Measurements from ENCODE around the gene RECQL.

Gene RECQL, protein sequence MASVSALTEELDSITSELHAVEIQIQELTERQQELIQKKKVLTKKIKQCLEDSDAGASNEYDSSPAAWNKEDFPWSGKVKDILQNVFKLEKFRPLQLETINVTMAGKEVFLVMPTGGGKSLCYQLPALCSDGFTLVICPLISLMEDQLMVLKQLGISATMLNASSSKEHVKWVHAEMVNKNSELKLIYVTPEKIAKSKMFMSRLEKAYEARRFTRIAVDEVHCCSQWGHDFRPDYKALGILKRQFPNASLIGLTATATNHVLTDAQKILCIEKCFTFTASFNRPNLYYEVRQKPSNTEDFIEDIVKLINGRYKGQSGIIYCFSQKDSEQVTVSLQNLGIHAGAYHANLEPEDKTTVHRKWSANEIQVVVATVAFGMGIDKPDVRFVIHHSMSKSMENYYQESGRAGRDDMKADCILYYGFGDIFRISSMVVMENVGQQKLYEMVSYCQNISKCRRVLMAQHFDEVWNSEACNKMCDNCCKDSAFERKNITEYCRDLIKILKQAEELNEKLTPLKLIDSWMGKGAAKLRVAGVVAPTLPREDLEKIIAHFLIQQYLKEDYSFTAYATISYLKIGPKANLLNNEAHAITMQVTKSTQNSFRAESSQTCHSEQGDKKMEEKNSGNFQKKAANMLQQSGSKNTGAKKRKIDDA

DNA sequence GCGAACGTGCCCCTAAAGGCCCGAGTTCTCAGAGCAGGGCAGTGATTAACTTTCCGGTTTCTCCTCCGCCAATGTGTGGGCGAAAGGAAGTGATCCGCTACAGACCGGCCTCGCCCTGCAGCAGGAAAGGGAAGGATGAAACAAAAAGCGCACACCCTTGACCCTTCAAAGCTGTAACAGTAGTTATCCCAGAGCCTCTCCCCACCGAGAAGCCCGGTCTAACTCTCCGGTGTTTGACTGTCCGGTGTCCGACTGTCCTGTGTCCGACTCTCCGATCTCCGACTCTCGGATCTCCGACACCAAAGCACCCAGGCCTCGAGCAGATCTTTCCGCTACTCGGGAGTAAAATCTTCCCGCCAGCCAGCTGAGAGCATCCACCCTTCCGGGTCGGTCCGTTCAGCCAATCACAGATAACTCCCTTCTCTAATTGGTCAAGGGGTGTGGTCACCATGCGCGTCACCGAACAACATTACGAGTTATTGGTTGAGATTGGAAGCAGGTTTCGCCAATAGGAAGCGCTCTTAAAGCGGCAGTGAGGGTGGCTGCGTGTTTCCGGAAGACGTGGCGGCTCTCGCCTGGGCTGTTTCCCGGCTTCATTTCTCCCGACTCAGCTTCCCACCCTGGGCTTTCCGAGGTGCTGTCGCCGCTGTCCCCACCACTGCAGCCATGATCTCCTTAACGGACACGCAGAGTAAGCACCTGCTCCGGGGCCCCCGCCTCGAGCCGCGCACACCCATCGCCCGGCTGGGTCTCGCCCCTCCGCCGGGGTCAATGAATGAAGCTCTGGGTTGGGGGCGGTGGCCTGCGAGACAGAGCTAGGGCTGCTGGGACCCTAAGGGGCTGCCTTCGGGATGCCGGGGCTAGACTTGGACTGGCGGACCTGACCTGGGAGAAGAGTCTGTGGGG is at the start of gene RECQL, which contains the start of gene GOLT1B:
Gene RECQL (minus strand): TSS at position 378 of the 906 bp plus-strand sequence. CDS start 2,065 bp downstream, outside the sequence.
Gene GOLT1B (plus strand): TSS at position 532 of the 906 bp plus-strand sequence. CDS start 135 bp downstream, at position 667.
- TF ChIP-seq, protein P1, sequence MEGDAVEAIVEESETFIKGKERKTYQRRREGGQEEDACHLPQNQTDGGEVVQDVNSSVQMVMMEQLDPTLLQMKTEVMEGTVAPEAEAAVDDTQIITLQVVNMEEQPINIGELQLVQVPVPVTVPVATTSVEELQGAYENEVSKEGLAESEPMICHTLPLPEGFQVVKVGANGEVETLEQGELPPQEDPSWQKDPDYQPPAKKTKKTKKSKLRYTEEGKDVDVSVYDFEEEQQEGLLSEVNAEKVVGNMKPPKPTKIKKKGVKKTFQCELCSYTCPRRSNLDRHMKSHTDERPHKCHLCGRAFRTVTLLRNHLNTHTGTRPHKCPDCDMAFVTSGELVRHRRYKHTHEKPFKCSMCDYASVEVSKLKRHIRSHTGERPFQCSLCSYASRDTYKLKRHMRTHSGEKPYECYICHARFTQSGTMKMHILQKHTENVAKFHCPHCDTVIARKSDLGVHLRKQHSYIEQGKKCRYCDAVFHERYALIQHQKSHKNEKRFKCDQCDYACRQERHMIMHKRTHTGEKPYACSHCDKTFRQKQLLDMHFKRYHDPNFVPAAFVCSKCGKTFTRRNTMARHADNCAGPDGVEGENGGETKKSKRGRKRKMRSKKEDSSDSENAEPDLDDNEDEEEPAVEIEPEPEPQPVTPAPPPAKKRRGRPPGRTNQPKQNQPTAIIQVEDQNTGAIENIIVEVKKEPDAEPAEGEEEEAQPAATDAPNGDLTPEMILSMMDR (IDR thresholded peaks at IDR 0.05; ENCODE audit: low read depth, low read length) = no peak
- peak; percentile 94 for DNase-seq (ENCODE audit: extremely low read depth, low read depth)

DNA sequence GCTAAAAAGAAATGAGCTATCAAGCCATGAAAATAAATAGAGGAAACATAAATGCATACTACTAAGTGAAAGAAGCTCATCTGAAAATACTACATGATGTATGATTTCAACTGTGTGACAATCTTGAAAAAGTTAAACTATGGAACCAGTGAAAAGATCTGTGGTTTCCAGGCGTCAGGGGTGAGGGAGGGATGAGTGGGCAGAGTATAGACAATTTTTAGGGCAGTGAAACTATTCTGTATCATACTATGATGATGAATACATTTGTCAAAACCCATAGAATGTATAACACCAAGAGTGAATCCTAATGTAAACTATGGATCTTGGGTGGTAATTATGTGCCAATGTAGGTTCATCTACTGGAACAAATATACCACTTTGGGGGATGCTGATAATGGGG is 46.0 kb upstream of the RECQL start:
- DNase-seq (ENCODE audit: extremely low read depth, low read depth) = no peak
- TF ChIP-seq, protein P1 (IDR thresholded peaks at IDR 0.05; ENCODE audit: low read depth, low read length) = no peak

DNA sequence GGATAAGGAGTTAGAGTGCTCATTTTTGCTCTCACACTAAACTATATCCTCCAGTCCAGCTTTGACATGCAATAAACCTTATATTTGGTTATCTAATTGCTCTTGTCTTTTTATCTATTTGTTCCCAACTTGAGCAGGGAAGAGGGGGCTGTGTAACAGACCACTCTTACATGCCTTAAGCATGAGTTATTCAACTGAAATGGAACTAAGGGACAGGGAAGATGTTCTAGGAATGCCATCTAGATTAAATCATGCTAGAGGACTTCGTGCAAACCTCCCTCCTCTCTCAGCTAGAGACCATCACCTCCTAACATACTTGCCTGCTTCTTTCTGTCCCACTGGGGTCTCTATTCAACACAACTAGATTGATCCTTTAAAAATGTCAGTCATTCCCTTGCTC is 45.3 kb upstream of the RECQL start:
- TF ChIP-seq, protein P1 (IDR thresholded peaks at IDR 0.05; ENCODE audit: low read depth, low read length) = no peak

DNA sequence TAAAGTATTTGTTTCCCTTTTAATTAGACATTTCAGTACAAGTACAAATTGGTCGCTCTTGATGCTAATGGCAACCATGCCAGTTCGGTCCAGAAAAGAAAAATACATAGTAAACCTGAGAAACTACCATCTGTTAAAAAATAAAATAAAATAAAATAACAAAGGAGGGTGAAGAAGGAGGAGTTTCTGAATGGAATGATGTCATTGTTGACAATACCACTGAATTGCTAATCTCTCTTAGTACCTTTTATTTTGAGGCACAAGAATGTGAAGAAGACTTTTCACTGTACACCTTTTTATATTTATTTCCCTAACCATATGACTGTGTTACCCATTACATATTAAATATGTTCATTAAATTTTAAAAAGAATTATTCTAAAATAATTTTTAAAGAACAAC is 44.1 kb upstream of the RECQL start:
- TF ChIP-seq, protein P1 (IDR thresholded peaks at IDR 0.05; ENCODE audit: low read depth, low read length) = no peak

More for the DNA sequence above, 45.3 kb upstream of the RECQL start:
- no peak for DNase-seq (ENCODE audit: extremely low read depth, low read depth)

DNA sequence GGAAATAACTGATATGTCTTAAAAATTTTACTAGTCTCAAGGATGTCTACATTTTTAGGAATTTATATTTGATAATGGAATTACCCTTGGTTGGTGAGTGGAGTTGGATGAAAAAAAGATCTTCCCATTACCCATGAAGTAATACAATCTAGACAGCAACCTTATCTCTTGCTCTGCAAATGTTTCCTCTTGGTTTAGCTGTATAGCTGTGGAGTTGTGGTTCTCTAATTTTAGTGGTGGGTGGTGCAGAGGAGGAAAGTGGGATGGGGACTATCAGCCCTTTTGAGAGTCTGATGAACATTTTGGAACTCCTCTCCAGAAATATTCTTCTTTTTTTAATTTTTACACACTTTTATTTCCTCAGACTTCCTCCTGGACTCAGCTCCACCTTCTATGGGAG is 41.7 kb upstream of the RECQL start:
- TF ChIP-seq, protein P1 (IDR thresholded peaks at IDR 0.05; ENCODE audit: low read depth, low read length) = no peak
- DNase-seq (ENCODE audit: extremely low read depth, low read depth) = no peak

More for the DNA sequence above, 44.1 kb upstream of the RECQL start:
- DNase-seq (ENCODE audit: extremely low read depth, low read depth) = no peak

DNA sequence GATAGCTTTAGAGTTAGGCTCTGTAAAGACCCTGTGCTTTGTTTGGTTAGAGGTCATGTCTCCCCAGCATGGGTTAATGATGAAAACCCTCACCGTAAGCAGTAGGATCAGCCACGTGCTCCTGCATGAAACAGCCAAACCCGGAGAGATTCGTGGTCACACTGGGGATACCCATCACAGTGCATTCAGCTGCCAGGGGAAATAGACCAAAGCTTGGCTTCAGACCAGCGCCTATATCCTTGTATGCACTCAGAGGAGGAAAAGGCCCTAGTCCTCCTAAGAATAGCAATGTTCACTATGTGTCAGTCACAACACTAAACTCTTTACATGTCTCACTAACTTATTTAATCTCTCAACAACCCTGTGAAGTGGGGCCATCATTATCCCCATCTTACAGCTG is 41.0 kb upstream of the RECQL start:
- DNase-seq (ENCODE audit: extremely low read depth, low read depth) = no peak
- TF ChIP-seq, protein P1 (IDR thresholded peaks at IDR 0.05; ENCODE audit: low read depth, low read length) = no peak

Data from AG09319 (cell line).